AG08396 (cell line): ENCODE data around the gene ZMYM2.

Experiments
- DNase-seq: peaks from one replicate; pipeline ENCODE4 v3.0.0; 2012; ENCODE audit warnings: low spot score, mixed read lengths

The ZMYM2 gene

GRCh38 chr13:20105161-20105689 is 146.7 kb downstream of the ZMYM2 start:
- DNase-seq = no peak

GRCh38 chr13:20106742-20107141 is 148.2 kb downstream of the ZMYM2 start:
- DNase-seq = no peak

- no peak for DNase-seq
Measured at GRCh38 chr13:20109037-20109436, 150.5 kb downstream of the ZMYM2 start.

GRCh38 chr13:20114066-20114610 is 155.6 kb downstream of the ZMYM2 start:
- no peak for DNase-seq

GRCh38 chr13:20116213-20116612 is 157.7 kb downstream of the ZMYM2 start:
- no peak for DNase-seq

- DNase-seq = peak; percentile 79
Measured at GRCh38 chr13:20118268-20119140, 160.0 kb downstream of the ZMYM2 start.

- DNase-seq = no peak
Measured at GRCh38 chr13:20119960-20120359, 161.4 kb downstream of the ZMYM2 start.

- DNase-seq = no peak
Measured at GRCh38 chr13:20121159-20121525, 162.6 kb downstream of the ZMYM2 start.

GRCh38 chr13:20124303-20124702 is 165.8 kb downstream of the ZMYM2 start:
- DNase-seq = no peak

GRCh38 chr13:20125129-20125782 is 166.7 kb downstream of the ZMYM2 start:
- peak; percentile 66 for DNase-seq

- no peak for DNase-seq
Measured at GRCh38 chr13:20125783-20126165, 167.2 kb downstream of the ZMYM2 start.

- no peak for DNase-seq
Measured at GRCh38 chr13:20126541-20127261, 168.2 kb downstream of the ZMYM2 start.

- DNase-seq = no peak
Measured at GRCh38 chr13:20127262-20127561, 168.7 kb downstream of the ZMYM2 start.

- DNase-seq = peak; percentile 69
Measured at GRCh38 chr13:20127562-20128458, 169.3 kb downstream of the ZMYM2 start.

- DNase-seq = no peak
Measured at GRCh38 chr13:20128459-20128931, 170.0 kb downstream of the ZMYM2 start.

- DNase-seq = no peak
Measured at GRCh38 chr13:20129076-20129475, 170.5 kb downstream of the ZMYM2 start.

- no peak for DNase-seq
Measured at GRCh38 chr13:20130012-20130411, 171.5 kb downstream of the ZMYM2 start.

- no peak for DNase-seq
Measured at GRCh38 chr13:20130652-20131051, 172.1 kb downstream of the ZMYM2 start.

GRCh38 chr13:20131057-20131832 is 172.7 kb downstream of the ZMYM2 start:
- DNase-seq = no peak

GRCh38 chr13:20132052-20132634 is 173.6 kb downstream of the ZMYM2 start:
- no peak for DNase-seq
